H1 (cell line): ENCODE measurements around the gene CAMK2B. TPM values are rescaled to one million over a fixed set of nuclear protein-coding genes. Genes with fewer than 3 reads are reported as not detected.

Source experiments
- HDAC6 ChIP-seq: IDR thresholded peaks from one replicate; pipeline ENCODE4 v1.7.1; 2012; ENCODE audit warnings: low read depth, mild to moderate bottlenecking, inconsistent platforms, low read length, moderate library complexity
- RFX5 ChIP-seq: IDR thresholded peaks from 2 replicates; pipeline ENCODE4 v1.6.1; 2011; ENCODE audit warnings: low read depth, low read length, improper control_type of control experiment, borderline replicate concordance
- SRF ChIP-seq: IDR thresholded peaks from 2 replicates; pipeline ENCODE4 v1.6.1; 2011; ENCODE audit warnings: mild to moderate bottlenecking, low read depth, low read length, moderate library complexity
- TAF1 ChIP-seq: IDR thresholded peaks from 2 replicates; pipeline ENCODE4 v1.6.1; 2011; ENCODE audit warnings: mild to moderate bottlenecking, low read depth, low read length
- polyA plus RNA-seq, 7 experiments: library from polyadenylated mRNA; depleted of rRNA in 3 of 7; stranded (reverse) in 5 of 7; unstranded in 2 of 7; fragments of >200 nt in 5 of 7; fragments of 200-250 nt in 2 of 7; gene quantifications; 1 replicate in 5 of 7; 2 replicates in 1 of 7; 4 replicates in 1 of 7; pipeline versions ENCODE4 v1.2.1 to v1.2.3, GENCODE V29; 2011 to 2013; ENCODE audit warnings: missing spikeins in 2 of 7, mixed read lengths in 2 of 7
- total RNA-seq: library from RNA; stranded (reverse); fragmentation: NEBNext Ultra II Directional; extraction: Animal tissue kit (Norgen Biotek cat#: 25700); gene quantifications from 2 replicates; pipeline ENCODE4 v1.2.1, GENCODE V29; 2021
- TF ChIP-seq, protein P1 (sequence below): fragments of 300-600 bp; sonication (generic); IDR thresholded peaks from 2 replicates; pipeline ENCODE4 v1.7.1; 2012; ENCODE audit warnings: low read length, moderate library complexity, mild to moderate bottlenecking, inconsistent platforms; ENCODE audit not compliant: insufficient replicate concordance

CAMK2B gene
- total and polyA plus RNA-seq, 2 of the 8 experiments (the other 6 are each of a cell fraction or from before 2014, with no cell fraction given), result 0.05 to 0.15 TPM

DNA sequence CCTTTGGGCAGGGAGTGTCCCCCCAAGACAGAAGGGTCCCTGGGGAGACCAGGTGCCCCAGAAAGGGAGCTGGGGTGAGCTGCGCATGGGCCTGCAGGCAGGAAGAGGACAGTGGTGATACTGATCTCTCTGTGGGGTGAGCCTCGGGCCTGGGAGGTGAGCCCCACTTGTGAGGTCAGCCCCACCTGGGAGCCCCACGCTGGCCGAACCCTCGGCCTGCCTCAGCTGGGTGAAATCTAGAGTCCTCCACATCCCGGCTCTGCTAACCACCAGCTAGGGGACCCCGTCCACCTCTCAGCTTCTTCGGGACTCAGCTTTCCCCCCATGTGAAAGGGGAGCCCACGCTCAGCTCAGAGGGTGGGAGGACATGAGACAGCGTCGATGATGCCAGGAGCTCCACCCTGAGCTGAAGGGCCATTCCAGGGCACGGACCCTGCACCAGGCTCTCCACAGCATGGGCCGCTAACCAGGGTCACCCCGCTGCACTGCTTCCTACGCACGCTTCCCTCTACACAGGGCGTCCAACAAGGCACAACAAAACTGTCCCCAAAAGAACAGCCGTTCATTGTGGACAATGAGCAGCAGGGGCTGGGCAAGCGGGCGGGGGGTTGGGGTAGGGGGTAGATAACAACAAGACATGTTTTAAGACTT, 48.7 kb downstream of the CAMK2B start (continued):
- TF ChIP-seq, protein P1, sequence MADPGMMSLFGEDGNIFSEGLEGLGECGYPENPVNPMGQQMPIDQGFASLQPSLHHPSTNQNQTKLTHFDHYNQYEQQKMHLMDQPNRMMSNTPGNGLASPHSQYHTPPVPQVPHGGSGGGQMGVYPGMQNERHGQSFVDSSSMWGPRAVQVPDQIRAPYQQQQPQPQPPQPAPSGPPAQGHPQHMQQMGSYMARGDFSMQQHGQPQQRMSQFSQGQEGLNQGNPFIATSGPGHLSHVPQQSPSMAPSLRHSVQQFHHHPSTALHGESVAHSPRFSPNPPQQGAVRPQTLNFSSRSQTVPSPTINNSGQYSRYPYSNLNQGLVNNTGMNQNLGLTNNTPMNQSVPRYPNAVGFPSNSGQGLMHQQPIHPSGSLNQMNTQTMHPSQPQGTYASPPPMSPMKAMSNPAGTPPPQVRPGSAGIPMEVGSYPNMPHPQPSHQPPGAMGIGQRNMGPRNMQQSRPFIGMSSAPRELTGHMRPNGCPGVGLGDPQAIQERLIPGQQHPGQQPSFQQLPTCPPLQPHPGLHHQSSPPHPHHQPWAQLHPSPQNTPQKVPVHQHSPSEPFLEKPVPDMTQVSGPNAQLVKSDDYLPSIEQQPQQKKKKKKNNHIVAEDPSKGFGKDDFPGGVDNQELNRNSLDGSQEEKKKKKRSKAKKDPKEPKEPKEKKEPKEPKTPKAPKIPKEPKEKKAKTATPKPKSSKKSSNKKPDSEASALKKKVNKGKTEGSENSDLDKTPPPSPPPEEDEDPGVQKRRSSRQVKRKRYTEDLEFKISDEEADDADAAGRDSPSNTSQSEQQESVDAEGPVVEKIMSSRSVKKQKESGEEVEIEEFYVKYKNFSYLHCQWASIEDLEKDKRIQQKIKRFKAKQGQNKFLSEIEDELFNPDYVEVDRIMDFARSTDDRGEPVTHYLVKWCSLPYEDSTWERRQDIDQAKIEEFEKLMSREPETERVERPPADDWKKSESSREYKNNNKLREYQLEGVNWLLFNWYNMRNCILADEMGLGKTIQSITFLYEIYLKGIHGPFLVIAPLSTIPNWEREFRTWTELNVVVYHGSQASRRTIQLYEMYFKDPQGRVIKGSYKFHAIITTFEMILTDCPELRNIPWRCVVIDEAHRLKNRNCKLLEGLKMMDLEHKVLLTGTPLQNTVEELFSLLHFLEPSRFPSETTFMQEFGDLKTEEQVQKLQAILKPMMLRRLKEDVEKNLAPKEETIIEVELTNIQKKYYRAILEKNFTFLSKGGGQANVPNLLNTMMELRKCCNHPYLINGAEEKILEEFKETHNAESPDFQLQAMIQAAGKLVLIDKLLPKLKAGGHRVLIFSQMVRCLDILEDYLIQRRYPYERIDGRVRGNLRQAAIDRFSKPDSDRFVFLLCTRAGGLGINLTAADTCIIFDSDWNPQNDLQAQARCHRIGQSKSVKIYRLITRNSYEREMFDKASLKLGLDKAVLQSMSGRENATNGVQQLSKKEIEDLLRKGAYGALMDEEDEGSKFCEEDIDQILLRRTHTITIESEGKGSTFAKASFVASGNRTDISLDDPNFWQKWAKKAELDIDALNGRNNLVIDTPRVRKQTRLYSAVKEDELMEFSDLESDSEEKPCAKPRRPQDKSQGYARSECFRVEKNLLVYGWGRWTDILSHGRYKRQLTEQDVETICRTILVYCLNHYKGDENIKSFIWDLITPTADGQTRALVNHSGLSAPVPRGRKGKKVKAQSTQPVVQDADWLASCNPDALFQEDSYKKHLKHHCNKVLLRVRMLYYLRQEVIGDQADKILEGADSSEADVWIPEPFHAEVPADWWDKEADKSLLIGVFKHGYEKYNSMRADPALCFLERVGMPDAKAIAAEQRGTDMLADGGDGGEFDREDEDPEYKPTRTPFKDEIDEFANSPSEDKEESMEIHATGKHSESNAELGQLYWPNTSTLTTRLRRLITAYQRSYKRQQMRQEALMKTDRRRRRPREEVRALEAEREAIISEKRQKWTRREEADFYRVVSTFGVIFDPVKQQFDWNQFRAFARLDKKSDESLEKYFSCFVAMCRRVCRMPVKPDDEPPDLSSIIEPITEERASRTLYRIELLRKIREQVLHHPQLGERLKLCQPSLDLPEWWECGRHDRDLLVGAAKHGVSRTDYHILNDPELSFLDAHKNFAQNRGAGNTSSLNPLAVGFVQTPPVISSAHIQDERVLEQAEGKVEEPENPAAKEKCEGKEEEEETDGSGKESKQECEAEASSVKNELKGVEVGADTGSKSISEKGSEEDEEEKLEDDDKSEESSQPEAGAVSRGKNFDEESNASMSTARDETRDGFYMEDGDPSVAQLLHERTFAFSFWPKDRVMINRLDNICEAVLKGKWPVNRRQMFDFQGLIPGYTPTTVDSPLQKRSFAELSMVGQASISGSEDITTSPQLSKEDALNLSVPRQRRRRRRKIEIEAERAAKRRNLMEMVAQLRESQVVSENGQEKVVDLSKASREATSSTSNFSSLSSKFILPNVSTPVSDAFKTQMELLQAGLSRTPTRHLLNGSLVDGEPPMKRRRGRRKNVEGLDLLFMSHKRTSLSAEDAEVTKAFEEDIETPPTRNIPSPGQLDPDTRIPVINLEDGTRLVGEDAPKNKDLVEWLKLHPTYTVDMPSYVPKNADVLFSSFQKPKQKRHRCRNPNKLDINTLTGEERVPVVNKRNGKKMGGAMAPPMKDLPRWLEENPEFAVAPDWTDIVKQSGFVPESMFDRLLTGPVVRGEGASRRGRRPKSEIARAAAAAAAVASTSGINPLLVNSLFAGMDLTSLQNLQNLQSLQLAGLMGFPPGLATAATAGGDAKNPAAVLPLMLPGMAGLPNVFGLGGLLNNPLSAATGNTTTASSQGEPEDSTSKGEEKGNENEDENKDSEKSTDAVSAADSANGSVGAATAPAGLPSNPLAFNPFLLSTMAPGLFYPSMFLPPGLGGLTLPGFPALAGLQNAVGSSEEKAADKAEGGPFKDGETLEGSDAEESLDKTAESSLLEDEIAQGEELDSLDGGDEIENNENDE, result no peak
- TF ChIP-seq HDAC6, result no peak
- TF ChIP-seq SRF, result no peak
- TF ChIP-seq TAF1, result no peak
- no peak for TF ChIP-seq RFX5
- TF ChIP-seq, all 59 proteins: peak for 0
